Measurements from ENCODE around the gene ABCB11. TPM values are rescaled to one million over a fixed set of nuclear protein-coding genes. Genes with fewer than 3 reads are reported as not detected.

Gene ABCB11
- total and polyA plus RNA-seq, 2 donors from 2014 or later = 0.03 TPM; not detected in 1

GRCh38 chr2:168955321-168955720 is 75.8 kb downstream of the ABCB11 start:
- Histone ChIP-seq H3K9me3 (ENCODE audit: control insufficient read depth in 2 of 3, insufficient read depth in 1 of 3, low read length in 3 of 3) (peaks cover 0 to 3% (median 0%) of the 10 kb centered on the region in 3 donors), H3K9ac (ENCODE audit: low read length in 3 of 3) (no peak overlapping the region), H3K27ac (ENCODE audit: low read depth in 2 of 2, low read length in 2 of 2) (no peak overlapping the region), H3K27me3 (ENCODE audit: control insufficient read depth, insufficient read depth, low read length) (no peaks in the 10 kb centered on the region), H3K36me3 (ENCODE audit: control insufficient read depth in 2 of 3, insufficient read depth in 3 of 3, low read length in 3 of 3) (no peaks in the 10 kb centered on the region), H3K4me1 (ENCODE audit: control insufficient read depth in 2 of 3, insufficient read depth in 2 of 3, low read depth in 1 of 3, low read length in 3 of 3) (no peaks in the 10 kb centered on the region), H3K4me3 (ENCODE audit: low read length in 3 of 3) (no peak overlapping the region)
- no peak for DNase-seq
- no peak for FAIRE-seq
- intact Hi-C loops (cut with DNase I) = no loop called here
- TF ChIP-seq, protein P1, sequence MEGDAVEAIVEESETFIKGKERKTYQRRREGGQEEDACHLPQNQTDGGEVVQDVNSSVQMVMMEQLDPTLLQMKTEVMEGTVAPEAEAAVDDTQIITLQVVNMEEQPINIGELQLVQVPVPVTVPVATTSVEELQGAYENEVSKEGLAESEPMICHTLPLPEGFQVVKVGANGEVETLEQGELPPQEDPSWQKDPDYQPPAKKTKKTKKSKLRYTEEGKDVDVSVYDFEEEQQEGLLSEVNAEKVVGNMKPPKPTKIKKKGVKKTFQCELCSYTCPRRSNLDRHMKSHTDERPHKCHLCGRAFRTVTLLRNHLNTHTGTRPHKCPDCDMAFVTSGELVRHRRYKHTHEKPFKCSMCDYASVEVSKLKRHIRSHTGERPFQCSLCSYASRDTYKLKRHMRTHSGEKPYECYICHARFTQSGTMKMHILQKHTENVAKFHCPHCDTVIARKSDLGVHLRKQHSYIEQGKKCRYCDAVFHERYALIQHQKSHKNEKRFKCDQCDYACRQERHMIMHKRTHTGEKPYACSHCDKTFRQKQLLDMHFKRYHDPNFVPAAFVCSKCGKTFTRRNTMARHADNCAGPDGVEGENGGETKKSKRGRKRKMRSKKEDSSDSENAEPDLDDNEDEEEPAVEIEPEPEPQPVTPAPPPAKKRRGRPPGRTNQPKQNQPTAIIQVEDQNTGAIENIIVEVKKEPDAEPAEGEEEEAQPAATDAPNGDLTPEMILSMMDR (IDR thresholded peaks at IDR 0.05; ENCODE audit: borderline replicate concordance, extremely low read depth, insufficient read depth) = no peak

- no peaks in the 10 kb centered on the region for H3K36me3 ChIP-seq (ENCODE audit: control insufficient read depth in 2 of 3, insufficient read depth in 3 of 3, low read length in 3 of 3)
- H3K9me3 ChIP-seq (ENCODE audit: control insufficient read depth in 2 of 3, insufficient read depth in 1 of 3, low read length in 3 of 3) = peaks cover 0 to 3% (median 0%) of the 10 kb centered on the region in 3 donors
- no peak for DNase-seq
- no peak overlapping the region for H3K9ac ChIP-seq (ENCODE audit: low read length in 3 of 3)
- no peaks in the 10 kb centered on the region for H3K4me1 ChIP-seq (ENCODE audit: control insufficient read depth in 2 of 3, insufficient read depth in 2 of 3, low read depth in 1 of 3, low read length in 3 of 3)
- H3K4me3 ChIP-seq (ENCODE audit: low read length in 3 of 3) = no peak overlapping the region
- no peak for FAIRE-seq
- H3K27me3 ChIP-seq (ENCODE audit: control insufficient read depth, insufficient read depth, low read length) = no peaks in the 10 kb centered on the region
- H3K27ac ChIP-seq (ENCODE audit: low read depth in 2 of 2, low read length in 2 of 2) = no peak overlapping the region
- TF ChIP-seq, protein P1 (IDR thresholded peaks at IDR 0.05; ENCODE audit: borderline replicate concordance, extremely low read depth, insufficient read depth) = no peak
- intact Hi-C loops (cut with DNase I) = no loop called here
Observed at GRCh38 chr2:168954256-168954655, 76.9 kb downstream of the ABCB11 start.

DNA sequence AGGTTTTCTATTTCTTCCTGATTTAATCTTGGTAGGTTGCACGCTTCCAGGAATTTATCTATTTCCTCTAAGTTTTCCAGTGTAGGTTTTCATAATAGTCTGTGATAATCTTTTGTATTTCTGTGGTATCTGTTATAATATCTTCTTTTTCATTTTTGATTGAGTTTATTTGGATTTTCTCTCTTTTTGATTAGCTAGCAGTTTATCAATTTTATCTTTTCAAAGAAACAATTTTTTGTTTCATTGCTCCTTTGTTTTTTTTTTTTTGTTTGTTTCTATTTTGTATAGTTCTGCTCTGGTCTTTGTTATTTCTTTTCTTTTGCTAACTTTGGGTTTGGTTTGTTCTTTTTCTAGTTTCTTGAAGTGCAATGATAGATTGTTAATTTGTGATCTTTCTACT is 78.7 kb downstream of the ABCB11 start:
- Histone ChIP-seq H3K27me3 (ENCODE audit: control insufficient read depth, insufficient read depth, low read length) (no peaks in the 10 kb centered on the region), H3K9me3 (ENCODE audit: control insufficient read depth in 2 of 3, insufficient read depth in 1 of 3, low read length in 3 of 3) (peaks cover 0 to 3% (median 0%) of the 10 kb centered on the region in 3 donors), H3K4me1 (ENCODE audit: control insufficient read depth in 2 of 3, insufficient read depth in 2 of 3, low read depth in 1 of 3, low read length in 3 of 3) (no peaks in the 10 kb centered on the region), H3K4me3 (ENCODE audit: low read length in 3 of 3) (no peak overlapping the region), H3K9ac (ENCODE audit: low read length in 3 of 3) (no peak overlapping the region), H3K27ac (ENCODE audit: low read depth in 2 of 2, low read length in 2 of 2) (no peak overlapping the region), H3K36me3 (ENCODE audit: control insufficient read depth in 2 of 3, insufficient read depth in 3 of 3, low read length in 3 of 3) (no peaks in the 10 kb centered on the region)
- TF ChIP-seq, protein P1 (IDR thresholded peaks at IDR 0.05; ENCODE audit: borderline replicate concordance, extremely low read depth, insufficient read depth) = no peak
- DNase-seq (no peak), FAIRE-seq (no peak)
- intact Hi-C loops (cut with DNase I) = no loop called here

GRCh38 chr2:168951871-168952270 is 79.3 kb downstream of the ABCB11 start:
- H3K4me1 ChIP-seq (ENCODE audit: control insufficient read depth in 2 of 3, insufficient read depth in 2 of 3, low read depth in 1 of 3, low read length in 3 of 3) = no peaks in the 10 kb centered on the region
- intact Hi-C loops (cut with DNase I) = no loop called here
- H3K27me3 ChIP-seq (ENCODE audit: control insufficient read depth, insufficient read depth, low read length) = no peaks in the 10 kb centered on the region
- FAIRE-seq (no peak), DNase-seq (no peak)
- TF ChIP-seq, protein P1 (IDR thresholded peaks at IDR 0.05; ENCODE audit: borderline replicate concordance, extremely low read depth, insufficient read depth) = no peak
- peaks cover 0 to 3% (median 0%) of the 10 kb centered on the region in 3 donors for H3K9me3 ChIP-seq (ENCODE audit: control insufficient read depth in 2 of 3, insufficient read depth in 1 of 3, low read length in 3 of 3)
- H3K27ac ChIP-seq (ENCODE audit: low read depth in 2 of 2, low read length in 2 of 2) = no peak overlapping the region
- H3K36me3 ChIP-seq (ENCODE audit: control insufficient read depth in 2 of 3, insufficient read depth in 3 of 3, low read length in 3 of 3) = no peaks in the 10 kb centered on the region
- H3K9ac ChIP-seq (ENCODE audit: low read length in 3 of 3) = no peak overlapping the region
- no peak overlapping the region for H3K4me3 ChIP-seq (ENCODE audit: low read length in 3 of 3)

Measured in kidney (tissue), 14 donors.